HepG2 (cell line): ENCODE results near the gene OR10A3.

Source experiments
- EP300 ChIP-seq, 3 experiments: sonication (generic) in 1 of 3; formaldehyde crosslinking in 1 of 3; IDR thresholded peaks; 2 replicates each; pipeline versions ENCODE4 v1.5.1 to v1.6.1; 2011 to 2020; ENCODE audit warnings: low read depth in 2 of 3, low read length in 2 of 3, borderline replicate concordance in 1 of 3, improper control_type of control experiment in 1 of 3, mild to moderate bottlenecking in 1 of 3, missing genetic modification reagents in 1 of 3, moderate library complexity in 1 of 3
- FOSL1 ChIP-seq: sonication (generic); formaldehyde crosslinking; IDR thresholded peaks from 2 replicates; pipeline ENCODE4 v1.9.0; 2021; ENCODE audit warnings: missing genetic modification reagents, borderline replicate concordance
- RFX1 ChIP-seq: fragments of 450-650 bp; IDR thresholded peaks from 2 replicates; pipeline ENCODE4 v1.6.1; 2017
- SMYD3 ChIP-seq: sonication (generic); formaldehyde crosslinking; IDR thresholded peaks from 2 replicates; pipeline ENCODE4 v1.8.1; 2023; ENCODE audit warnings: mild to moderate bottlenecking, missing genetic modification reagents
- ZBTB21 ChIP-seq: sonication (generic); formaldehyde crosslinking; IDR thresholded peaks from 2 replicates; pipeline ENCODE4 v1.4.0; 2020; ENCODE audit warnings: missing genetic modification reagents
- ZKSCAN5 ChIP-seq: sonication (generic); formaldehyde crosslinking; IDR thresholded peaks from 2 replicates; pipeline ENCODE4 v1.5.1; 2020; ENCODE audit warnings: mild to moderate bottlenecking, missing genetic modification reagents
- ZNF329 ChIP-seq: sonication (generic); formaldehyde crosslinking; IDR thresholded peaks from 2 replicates; pipeline ENCODE4 v1.9.0; 2021; ENCODE audit warnings: low read depth, mild to moderate bottlenecking, missing genetic modification reagents
- TF ChIP-seq, protein P1 (sequence below): sonication (generic); formaldehyde crosslinking; IDR thresholded peaks from 2 replicates; pipeline ENCODE4 v1.5.0; 2020; ENCODE audit warnings: mild to moderate bottlenecking, missing genetic modification reagents, moderate library complexity
- TF ChIP-seq, protein P2 (sequence below): sonication (generic); formaldehyde crosslinking; IDR thresholded peaks from 2 replicates; pipeline ENCODE4 v1.4.0; 2020; ENCODE audit warnings: mild to moderate bottlenecking, missing genetic modification reagents
- TF ChIP-seq, protein P3 (sequence below): sonication (generic); formaldehyde crosslinking; IDR thresholded peaks from 2 replicates; pipeline ENCODE4 v1.5.1; 2020; ENCODE audit warnings: missing genetic modification reagents, mild to moderate bottlenecking, borderline replicate concordance
- TF ChIP-seq, protein P4 (sequence below): sonication (generic); formaldehyde crosslinking; IDR thresholded peaks from 2 replicates; pipeline ENCODE4 v1.4.0; 2020; ENCODE audit warnings: missing genetic modification reagents, mild to moderate bottlenecking, borderline replicate concordance
- TF ChIP-seq, protein P5 (sequence below): sonication (generic); formaldehyde crosslinking; IDR thresholded peaks from 2 replicates; pipeline ENCODE4 v1.4.0; 2020; ENCODE audit warnings: missing genetic modification reagents
- TF ChIP-seq, protein P6 (sequence below): sonication (generic); formaldehyde crosslinking; IDR thresholded peaks from 2 replicates; pipeline ENCODE4 v1.4.0; 2020; ENCODE audit warnings: missing genetic modification reagents

DNA sequence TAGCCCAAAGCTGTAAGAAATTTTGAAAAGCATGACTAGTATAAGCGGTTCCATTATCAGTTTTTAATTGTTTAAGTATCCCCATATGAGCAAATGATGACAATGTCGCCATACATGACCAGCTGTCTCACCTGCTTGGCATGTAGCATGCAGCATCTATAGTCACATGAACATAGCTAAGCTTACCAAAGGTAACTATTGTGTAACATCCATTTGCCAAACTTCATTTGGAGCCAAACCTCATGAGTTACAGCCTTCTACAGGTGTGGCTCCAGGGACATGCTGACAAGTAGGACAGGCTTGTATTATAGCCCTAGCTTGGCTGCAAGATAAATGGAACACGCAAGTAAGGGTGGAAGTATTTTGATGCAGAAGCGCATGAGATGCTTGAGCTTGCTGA is 40.8 kb downstream of the OR10A3 start:
- TF ChIP-seq RFX1 (no peak), ZKSCAN5 (CRISPR knock-in tag) (no peak), FOSL1 (no peak), EP300 (IDR thresholded peaks at IDR 0.05; ENCODE audit: low read depth in 2 of 2, low read length in 2 of 2) (no peak), EP300 (CRISPR knock-in tag; IDR thresholded peaks at IDR 0.05; ENCODE audit: borderline replicate concordance) (no peak), ZBTB21 (no peak), ZNF329 (CRISPR knock-in tag) (no peak), SMYD3 (CRISPR knock-in tag) (no peak)
- TF ChIP-seq, protein P1, sequence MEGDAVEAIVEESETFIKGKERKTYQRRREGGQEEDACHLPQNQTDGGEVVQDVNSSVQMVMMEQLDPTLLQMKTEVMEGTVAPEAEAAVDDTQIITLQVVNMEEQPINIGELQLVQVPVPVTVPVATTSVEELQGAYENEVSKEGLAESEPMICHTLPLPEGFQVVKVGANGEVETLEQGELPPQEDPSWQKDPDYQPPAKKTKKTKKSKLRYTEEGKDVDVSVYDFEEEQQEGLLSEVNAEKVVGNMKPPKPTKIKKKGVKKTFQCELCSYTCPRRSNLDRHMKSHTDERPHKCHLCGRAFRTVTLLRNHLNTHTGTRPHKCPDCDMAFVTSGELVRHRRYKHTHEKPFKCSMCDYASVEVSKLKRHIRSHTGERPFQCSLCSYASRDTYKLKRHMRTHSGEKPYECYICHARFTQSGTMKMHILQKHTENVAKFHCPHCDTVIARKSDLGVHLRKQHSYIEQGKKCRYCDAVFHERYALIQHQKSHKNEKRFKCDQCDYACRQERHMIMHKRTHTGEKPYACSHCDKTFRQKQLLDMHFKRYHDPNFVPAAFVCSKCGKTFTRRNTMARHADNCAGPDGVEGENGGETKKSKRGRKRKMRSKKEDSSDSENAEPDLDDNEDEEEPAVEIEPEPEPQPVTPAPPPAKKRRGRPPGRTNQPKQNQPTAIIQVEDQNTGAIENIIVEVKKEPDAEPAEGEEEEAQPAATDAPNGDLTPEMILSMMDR (CRISPR knock-in tag) = no peak
- TF ChIP-seq, protein P2, sequence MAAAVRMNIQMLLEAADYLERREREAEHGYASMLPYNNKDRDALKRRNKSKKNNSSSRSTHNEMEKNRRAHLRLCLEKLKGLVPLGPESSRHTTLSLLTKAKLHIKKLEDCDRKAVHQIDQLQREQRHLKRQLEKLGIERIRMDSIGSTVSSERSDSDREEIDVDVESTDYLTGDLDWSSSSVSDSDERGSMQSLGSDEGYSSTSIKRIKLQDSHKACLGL = no peak
- TF ChIP-seq, protein P3, sequence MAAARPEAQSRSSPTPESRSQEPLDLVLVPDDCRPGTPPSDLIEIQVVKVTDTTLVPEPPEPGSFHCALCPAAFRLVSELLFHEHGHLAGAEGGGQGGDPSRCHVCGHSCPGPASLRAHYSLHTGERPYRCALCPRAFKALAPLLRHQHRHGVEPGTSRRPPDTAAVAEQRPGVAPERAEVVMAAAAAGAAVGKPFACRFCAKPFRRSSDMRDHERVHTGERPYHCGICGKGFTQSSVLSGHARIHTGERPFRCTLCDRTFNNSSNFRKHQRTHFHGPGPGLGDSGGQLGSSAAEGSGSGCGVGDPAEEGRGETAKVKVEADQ (CRISPR knock-in tag) = no peak
- TF ChIP-seq, protein P4, sequence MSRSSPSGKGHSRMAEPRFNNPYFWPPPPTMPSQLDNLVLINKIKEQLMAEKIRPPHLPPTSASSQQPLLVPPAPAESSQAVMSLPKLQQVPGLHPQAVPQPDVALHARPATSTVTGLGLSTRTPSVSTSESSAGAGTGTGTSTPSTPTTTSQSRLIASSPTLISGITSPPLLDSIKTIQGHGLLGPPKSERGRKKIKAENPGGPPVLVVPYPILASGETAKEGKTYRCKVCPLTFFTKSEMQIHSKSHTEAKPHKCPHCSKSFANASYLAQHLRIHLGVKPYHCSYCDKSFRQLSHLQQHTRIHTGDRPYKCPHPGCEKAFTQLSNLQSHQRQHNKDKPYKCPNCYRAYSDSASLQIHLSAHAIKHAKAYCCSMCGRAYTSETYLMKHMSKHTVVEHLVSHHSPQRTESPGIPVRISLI (CRISPR knock-in tag) = no peak
- TF ChIP-seq, protein P5, sequence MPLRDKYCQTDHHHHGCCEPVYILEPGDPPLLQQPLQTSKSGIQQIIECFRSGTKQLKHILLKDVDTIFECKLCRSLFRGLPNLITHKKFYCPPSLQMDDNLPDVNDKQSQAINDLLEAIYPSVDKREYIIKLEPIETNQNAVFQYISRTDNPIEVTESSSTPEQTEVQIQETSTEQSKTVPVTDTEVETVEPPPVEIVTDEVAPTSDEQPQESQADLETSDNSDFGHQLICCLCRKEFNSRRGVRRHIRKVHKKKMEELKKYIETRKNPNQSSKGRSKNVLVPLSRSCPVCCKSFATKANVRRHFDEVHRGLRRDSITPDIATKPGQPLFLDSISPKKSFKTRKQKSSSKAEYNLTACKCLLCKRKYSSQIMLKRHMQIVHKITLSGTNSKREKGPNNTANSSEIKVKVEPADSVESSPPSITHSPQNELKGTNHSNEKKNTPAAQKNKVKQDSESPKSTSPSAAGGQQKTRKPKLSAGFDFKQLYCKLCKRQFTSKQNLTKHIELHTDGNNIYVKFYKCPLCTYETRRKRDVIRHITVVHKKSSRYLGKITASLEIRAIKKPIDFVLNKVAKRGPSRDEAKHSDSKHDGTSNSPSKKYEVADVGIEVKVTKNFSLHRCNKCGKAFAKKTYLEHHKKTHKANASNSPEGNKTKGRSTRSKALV (CRISPR knock-in tag) = no peak
- TF ChIP-seq, protein P6, sequence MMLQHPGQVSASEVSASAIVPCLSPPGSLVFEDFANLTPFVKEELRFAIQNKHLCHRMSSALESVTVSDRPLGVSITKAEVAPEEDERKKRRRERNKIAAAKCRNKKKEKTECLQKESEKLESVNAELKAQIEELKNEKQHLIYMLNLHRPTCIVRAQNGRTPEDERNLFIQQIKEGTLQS (CRISPR knock-in tag) = no peak
